ENCODE measurements around the gene PRMT9.

- TF ChIP-seq CTCF (optimal IDR thresholded peaks at IDR 0.05 in 1 of 3, IDR thresholded peaks at IDR 0.05 in 1 of 3, conservative IDR thresholded peaks at IDR 0.05 in 1 of 3; ENCODE audit: extremely low read depth in 1 of 3, insufficient read depth in 2 of 3, low read length in 3 of 3) (no peak), EZH2 (IDR thresholded peaks at IDR 0.05; ENCODE audit: low read length) (no peak)
These were observed 89.4 kb downstream of the PRMT9 start for GRCh38 chr4:147594578-147594977.

Measured in keratinocyte (primary cell).